Memory B cell (primary cell): Measurements from ENCODE around the gene EHMT2.
"Not testable (repeated sequence)": the region's sequence is repeated elsewhere in the genome, so short reads cannot be mapped to it uniquely, and the experiment has no call there.

Experiments
- ATAC-seq: fragments of 150-1000 bp; cut with Tn5 transposase; 2 replicates; pipeline ENCODE4 v1.10.0; 2021; ENCODE audit warnings: low read depth, mild to moderate bottlenecking, moderate library complexity
- DNase-seq, 2 donors: peaks; one replicate each; pipeline ENCODE4 v3.0.0; 2022; ENCODE audit warnings: low spot score in 2 of 2
- H3K27ac Mint-ChIP-seq: one replicate; pipeline ENCODE4 v1.8.0; 2022; ENCODE audit warnings: mild to moderate bottlenecking, moderate library complexity, mixed read lengths
- H3K27me3 Mint-ChIP-seq: one replicate; pipeline ENCODE4 v1.8.0; 2022; ENCODE audit warnings: mixed read lengths
- H3K36me3 Mint-ChIP-seq: one replicate; pipeline ENCODE4 v1.8.0; 2022; ENCODE audit warnings: mild to moderate bottlenecking, mixed read lengths
- H3K4me1 Mint-ChIP-seq: one replicate; pipeline ENCODE4 v1.8.0; 2022; ENCODE audit warnings: mixed read lengths
- H3K4me3 Mint-ChIP-seq: one replicate; pipeline ENCODE4 v1.8.0; 2022; ENCODE audit warnings: mild to moderate bottlenecking, moderate library complexity, mixed read lengths
- H3K9me3 Mint-ChIP-seq: one replicate; pipeline ENCODE4 v1.8.0; 2022; ENCODE audit warnings: mixed read lengths

EHMT2 gene

DNA sequence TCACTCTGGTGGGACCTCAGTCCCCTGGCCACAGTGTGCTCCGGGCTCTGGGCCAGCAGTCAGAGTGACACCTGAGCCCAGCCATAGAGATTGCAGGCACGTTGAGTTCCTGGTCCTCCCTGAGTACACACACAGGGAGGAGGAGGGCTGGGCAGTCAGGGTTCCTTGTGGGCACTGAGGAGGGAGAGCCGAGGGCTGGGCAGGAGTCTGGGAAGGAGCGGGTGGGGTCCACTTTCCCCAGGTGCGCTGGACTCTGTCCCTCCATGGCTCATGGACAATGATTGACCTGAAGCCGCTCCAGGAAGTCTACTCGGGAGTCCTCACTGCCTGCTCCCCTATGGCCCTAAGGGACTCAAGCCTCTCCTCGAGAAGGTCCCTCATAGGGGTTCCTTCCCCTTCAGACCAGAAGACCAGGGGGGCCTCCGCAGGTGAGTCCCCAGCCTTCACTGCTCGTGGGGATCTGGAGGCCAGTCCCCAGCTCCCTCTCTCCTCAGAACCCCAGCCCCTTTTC, 19.8 kb downstream of the EHMT2 start:
- no peaks in the 10 kb centered on the region for H3K9me3 Mint-ChIP-seq
- no peak for ATAC-seq
- H3K36me3 Mint-ChIP-seq, result peaks cover 22% of the 10 kb centered on the region
- H3K4me1 Mint-ChIP-seq, result no peaks in the 10 kb centered on the region
- no peak for DNase-seq
- H3K27me3 Mint-ChIP-seq, result no peaks in the 10 kb centered on the region
- no peak overlapping the region for H3K4me3 Mint-ChIP-seq
- H3K27ac Mint-ChIP-seq, result no peak overlapping the region

DNA sequence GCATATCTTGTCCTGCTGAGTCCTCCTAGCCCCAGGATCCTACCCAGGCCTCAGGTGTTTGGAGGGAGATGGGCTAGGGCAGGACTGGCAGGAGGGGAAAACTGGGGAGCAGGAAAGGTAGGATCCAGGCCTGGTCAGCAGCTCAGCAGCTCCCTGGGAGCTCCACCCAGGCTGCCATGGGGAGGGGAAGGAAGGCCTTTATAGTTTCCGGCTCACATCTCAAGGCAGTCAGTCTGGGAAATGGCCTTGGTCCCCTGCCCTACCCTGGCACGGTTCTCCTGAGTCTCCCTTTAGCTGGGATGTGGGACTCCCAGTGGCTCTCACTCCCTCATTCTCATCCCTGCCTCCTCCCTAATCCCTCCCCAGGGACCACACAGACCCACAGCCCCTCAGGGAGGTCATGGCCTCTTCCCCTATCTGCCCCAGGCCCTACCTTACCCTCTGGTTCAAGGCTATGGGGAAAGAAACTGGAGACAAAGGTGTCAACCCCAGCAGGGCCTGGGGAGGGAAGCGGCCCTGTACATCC, 20.3 kb downstream of the EHMT2 start:
- H3K27ac Mint-ChIP-seq, result no peak overlapping the region
- no peak for DNase-seq

DNA sequence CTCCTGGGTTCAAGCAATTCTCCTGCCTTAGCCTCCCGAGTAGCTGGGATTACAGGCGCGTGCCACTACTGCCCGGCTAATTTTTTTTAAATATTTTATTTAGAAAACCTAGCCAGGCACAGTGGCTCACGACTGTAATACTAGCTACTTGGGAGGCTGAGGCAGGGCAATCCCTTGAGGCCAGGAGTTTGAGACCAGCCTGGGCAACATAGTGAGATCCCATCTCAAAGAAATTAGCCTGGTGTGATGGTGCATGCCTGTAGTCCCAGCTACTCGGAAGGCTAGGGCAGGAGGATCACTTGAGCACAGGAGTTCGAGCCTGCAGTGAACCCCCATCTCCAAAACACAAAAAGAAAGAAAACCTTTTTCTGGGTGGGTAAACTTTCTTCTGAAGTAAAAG, 21.1 kb downstream of the EHMT2 start:
- Mint-ChIP-seq H3K27me3 (peaks cover 2% of the 10 kb centered on the region), H3K4me3 (no peak overlapping the region), H3K9me3 (no peaks in the 10 kb centered on the region), H3K4me1 (no peaks in the 10 kb centered on the region), H3K36me3 (peaks cover 13% of the 10 kb centered on the region), H3K27ac (no peak overlapping the region)
- DNase-seq, result no peak
- no peak for ATAC-seq

More for the DNA sequence above, 20.3 kb downstream of the EHMT2 start:
- Mint-ChIP-seq H3K27me3 (no peaks in the 10 kb centered on the region), H3K9me3 (no peaks in the 10 kb centered on the region), H3K4me3 (no peak overlapping the region), H3K4me1 (no peaks in the 10 kb centered on the region), H3K36me3 (peaks cover 17% of the 10 kb centered on the region)
- ATAC-seq, result no peak

DNA sequence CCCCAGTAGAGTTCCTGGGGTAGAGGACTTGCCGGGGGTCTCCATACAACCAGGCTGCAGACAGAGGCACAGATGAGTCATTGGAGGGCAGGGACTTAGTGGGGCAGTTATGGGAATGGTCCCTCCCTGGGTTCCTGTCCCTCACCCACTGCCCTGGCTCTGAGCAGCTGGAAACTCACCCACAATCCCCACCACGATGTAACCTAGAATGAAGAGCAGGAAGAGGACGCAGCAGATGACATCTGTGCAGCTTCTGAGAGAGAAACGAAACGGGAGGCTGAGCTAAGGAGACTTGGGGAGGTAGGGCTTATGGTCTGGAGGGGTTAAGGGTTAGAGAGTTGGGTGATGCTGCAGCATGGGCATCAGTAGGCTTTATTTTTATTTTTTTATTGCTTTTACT, 21.6 kb downstream of the EHMT2 start:
- DNase-seq (no peak), ATAC-seq (no peak)
- Mint-ChIP-seq H3K27ac (no peak overlapping the region), H3K4me3 (no peak overlapping the region), H3K27me3 (peaks cover 2% of the 10 kb centered on the region), H3K9me3 (no peaks in the 10 kb centered on the region), H3K4me1 (no peaks in the 10 kb centered on the region), H3K36me3 (peaks cover 8% of the 10 kb centered on the region)

DNA sequence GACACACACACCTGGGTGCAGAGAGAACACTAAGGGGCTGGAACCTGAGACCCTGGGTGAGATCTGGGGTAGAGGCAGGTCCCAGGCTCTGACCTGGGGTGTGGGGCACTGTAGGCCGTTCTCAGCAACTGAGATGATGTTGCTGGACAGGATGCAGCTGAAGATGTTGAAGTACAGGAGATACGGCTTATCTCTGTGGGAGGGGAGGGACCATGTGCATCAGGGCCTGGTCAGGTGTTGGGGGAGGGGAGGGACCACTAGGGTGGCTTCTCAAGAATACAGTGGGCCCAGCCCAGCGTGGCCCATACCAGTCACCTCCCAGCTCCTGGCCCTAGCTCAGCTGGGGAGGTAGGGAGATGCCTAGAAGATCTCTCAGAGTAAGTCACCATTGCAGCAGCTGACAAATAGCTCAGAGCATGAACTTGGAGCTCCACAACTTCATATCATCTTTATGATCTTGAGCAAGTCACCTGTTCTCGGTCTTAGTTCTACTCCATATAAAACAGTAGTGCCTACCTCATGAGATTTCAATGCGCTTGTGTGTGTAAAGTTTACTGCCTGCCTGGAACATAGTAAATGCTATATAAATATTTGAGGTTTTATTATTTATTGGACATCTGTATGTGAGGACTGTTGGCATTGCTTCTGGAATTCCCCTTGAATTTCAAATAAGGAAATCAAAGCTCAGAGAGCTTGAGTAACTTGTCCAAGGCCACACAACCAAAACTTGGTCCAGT, 22.5 kb downstream of the EHMT2 start:
- DNase-seq (no peak), ATAC-seq (no peak)
- no peak overlapping the region for H3K27ac Mint-ChIP-seq

DNA sequence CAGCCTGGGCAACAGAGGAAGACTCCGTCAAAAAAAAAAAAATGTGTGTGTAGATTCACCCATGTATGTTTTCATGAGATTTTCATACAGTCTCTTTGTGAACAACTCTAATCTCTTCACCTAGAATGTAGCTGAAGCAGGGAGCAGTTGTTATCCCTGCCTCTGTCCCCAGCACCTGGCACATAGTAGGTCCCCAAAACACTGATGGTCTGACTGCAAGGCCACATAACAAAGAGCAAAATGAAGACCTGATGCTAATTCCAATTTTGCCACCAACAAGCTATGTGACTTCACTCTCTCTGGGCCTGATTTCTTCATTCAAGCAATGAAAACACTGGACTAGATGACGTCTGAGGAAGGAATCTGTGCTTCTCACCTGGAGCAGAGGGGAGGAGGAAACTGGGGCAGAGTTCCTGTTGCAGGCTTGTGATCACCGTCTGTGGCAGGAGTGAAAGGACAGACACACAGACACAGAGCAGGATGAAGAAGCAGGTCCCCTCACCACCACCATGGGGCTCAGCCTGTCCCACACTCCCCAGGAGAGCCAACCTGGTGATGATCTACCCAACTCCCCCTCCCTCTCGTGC, 23.3 kb downstream of the EHMT2 start:
- no peak overlapping the region for H3K4me3 Mint-ChIP-seq
- ATAC-seq (no peak), DNase-seq (no peak)
- no peaks in the 10 kb centered on the region for H3K9me3 Mint-ChIP-seq
- no peaks in the 10 kb centered on the region for H3K36me3 Mint-ChIP-seq
- peaks cover 2% of the 10 kb centered on the region for H3K4me1 Mint-ChIP-seq
- no peak overlapping the region for H3K27ac Mint-ChIP-seq
- H3K27me3 Mint-ChIP-seq, result peaks cover 4% of the 10 kb centered on the region

More for the DNA sequence above, 22.5 kb downstream of the EHMT2 start:
- H3K4me3 Mint-ChIP-seq, result no peak overlapping the region
- peaks cover 4% of the 10 kb centered on the region for H3K27me3 Mint-ChIP-seq
- no peaks in the 10 kb centered on the region for H3K9me3 Mint-ChIP-seq
- peaks cover 2% of the 10 kb centered on the region for H3K4me1 Mint-ChIP-seq
- H3K36me3 Mint-ChIP-seq, result peaks cover 6% of the 10 kb centered on the region

DNA sequence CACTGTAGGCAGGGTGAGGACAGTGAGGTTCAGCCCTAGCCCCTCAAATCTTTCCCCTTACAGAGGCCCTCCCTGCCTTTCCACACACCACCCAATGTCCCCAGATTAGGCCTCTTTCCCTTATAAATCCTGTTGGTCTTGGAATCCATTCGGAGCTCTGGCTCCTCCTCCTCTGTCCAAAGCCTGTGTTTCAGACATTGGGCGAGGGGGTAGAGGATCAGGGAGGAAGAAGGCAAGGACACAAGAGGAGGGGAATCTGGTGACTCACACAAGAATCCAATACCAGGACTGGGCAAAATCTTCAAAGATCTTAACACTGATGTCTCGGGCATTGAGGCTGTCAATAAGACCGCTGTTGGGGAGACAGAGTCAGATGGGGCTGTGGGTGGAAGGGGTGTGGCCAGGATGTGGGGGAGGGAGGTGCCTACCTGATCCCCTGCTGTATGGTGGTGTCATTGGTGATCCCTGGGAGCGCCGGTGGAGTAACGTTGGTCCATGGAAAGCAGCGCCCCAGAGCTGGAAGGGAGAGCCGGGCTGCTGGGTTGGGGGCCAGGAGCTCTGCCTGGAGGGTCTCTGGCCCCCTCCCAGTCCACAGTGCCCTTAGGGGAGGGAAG, 26.3 kb downstream of the EHMT2 start:
- Mint-ChIP-seq H3K4me1 (peaks cover 2% of the 10 kb centered on the region), H3K27ac (no peak overlapping the region), H3K36me3 (no peaks in the 10 kb centered on the region), H3K27me3 (peaks cover 5% of the 10 kb centered on the region), H3K4me3 (no peak overlapping the region), H3K9me3 (no peaks in the 10 kb centered on the region)
- ATAC-seq (no peak), DNase-seq (no peak)

DNA sequence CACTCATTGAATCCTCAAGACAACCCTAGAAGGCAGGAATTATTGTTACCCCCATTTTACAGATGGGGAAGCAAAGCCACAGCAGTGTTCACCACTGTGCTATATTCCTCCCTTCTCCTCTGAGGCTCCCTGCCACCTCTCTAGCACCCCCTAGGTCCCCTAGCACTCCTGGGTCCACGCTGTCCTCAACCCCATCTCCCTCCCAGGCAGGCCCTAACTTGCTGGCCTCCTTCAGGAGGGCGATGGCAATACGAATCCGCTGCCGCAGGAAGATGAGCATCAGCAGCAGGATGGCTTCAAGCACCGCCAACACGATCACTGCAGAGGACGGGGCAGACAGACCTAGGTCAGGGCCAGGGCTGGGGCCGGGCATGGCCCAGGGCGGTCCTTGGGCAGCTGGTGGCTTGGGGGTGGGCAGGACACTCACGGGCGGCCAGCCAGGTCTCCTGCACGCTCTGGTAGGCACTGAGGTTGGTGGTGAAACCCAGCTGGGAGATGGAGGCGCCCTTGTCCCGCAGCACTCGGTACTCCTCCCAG, 27.0 kb downstream of the EHMT2 start:
- Mint-ChIP-seq H3K36me3 (no peaks in the 10 kb centered on the region), H3K4me3 (no peak overlapping the region), H3K4me1 (peaks cover 2% of the 10 kb centered on the region), H3K9me3 (no peaks in the 10 kb centered on the region), H3K27me3 (peaks cover 5% of the 10 kb centered on the region), H3K27ac (no peak overlapping the region)
- DNase-seq (no peak), ATAC-seq (peak; percentile 37)

DNA sequence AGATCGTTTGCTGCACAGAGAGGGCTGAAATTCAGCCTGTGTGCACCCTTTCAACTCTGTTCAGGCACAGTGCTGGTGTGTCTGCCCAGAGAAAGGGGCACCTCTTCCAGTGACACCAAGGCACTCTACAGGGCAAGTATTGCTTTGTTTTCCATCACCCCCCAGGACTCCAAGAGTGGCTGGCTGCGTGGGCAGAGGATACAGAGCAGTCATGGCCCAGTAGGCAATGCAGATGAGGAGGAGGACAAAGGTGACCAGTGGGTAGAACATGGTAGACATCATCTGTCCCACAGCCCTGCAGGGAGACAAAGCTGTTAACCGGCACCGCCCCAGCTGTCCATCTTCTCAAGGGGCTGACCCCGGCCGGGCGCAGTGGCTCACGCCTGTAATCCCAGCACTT, 28.2 kb downstream of the EHMT2 start:
- peaks cover 2% of the 10 kb centered on the region for H3K4me1 Mint-ChIP-seq
- no peak overlapping the region for H3K4me3 Mint-ChIP-seq
- peaks cover 5% of the 10 kb centered on the region for H3K27me3 Mint-ChIP-seq
- ATAC-seq, result no peak
- no peaks in the 10 kb centered on the region for H3K9me3 Mint-ChIP-seq
- no peaks in the 10 kb centered on the region for H3K36me3 Mint-ChIP-seq
- no peak for DNase-seq
- H3K27ac Mint-ChIP-seq, result no peak overlapping the region

DNA sequence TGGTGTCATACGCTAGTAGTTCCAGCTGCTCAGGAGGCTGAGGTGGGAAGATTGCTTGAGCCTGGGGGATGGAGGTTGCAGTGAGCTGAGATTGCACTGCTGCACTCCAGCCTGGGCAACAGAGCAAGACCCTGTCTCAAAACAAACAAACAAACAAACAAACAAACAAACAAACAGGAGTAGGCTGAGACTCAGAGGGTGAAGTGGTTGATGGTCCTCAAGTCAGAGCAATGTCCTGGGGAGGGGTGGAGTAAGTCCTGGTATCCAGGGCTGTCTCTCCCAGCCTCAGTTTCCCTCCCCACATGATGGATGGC, 28.9 kb downstream of the EHMT2 start:
- not testable (repeated sequence) for H3K4me3 Mint-ChIP-seq, ATAC-seq, H3K36me3 Mint-ChIP-seq, H3K27me3 Mint-ChIP-seq, DNase-seq, H3K27ac Mint-ChIP-seq, H3K9me3 Mint-ChIP-seq, H3K4me1 Mint-ChIP-seq

DNA sequence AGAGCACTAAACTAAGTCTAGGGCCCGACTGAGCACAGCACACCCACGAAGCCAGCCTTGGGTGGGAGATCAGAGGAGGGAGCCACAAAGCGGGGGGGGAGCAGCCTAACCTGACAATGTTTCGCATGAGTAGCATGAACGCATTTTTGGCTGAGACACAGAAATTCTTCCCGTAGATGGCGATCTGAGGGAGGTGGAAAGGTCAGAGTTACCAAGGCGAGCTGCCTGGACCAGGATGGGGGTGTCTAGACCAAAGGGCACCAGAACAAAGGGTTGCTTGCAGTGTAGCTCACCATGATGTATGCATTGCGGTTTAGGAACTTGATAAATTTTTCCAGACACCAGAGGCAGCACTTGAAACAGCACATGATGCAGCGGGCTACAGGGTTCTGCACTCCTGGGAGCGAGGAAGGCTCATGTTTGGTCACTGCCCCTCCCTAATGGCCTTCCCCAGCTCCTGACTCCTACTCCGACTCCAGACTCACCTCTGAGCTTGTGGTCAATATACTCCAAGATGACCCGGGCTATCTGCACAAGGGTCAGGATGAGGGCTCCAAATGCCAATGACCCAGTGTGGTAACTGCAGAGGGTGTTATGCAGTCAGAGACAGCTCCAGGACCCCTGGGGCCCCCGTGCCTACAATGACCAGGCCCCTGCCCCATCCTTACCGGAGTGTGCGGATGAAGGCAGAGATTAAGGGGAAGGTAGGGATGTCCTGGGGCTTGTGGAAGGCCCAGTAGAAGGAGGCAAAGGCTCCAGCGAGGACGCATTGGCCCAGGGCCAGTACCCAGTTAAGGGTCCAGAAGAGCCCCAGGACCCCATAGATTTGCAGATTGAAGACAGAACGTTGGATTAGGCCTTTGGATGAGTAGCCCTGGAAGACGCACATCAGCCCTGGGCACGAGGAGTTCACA, 32.0 kb downstream of the EHMT2 start:
- ATAC-seq, result no peak
- Mint-ChIP-seq H3K27me3 (peaks cover 3% of the 10 kb centered on the region), H3K36me3 (no peaks in the 10 kb centered on the region), H3K27ac (no peak overlapping the region), H3K4me1 (peaks cover 14% of the 10 kb centered on the region), H3K4me3 (no peak overlapping the region), H3K9me3 (no peaks in the 10 kb centered on the region)
- no peak for DNase-seq

DNA sequence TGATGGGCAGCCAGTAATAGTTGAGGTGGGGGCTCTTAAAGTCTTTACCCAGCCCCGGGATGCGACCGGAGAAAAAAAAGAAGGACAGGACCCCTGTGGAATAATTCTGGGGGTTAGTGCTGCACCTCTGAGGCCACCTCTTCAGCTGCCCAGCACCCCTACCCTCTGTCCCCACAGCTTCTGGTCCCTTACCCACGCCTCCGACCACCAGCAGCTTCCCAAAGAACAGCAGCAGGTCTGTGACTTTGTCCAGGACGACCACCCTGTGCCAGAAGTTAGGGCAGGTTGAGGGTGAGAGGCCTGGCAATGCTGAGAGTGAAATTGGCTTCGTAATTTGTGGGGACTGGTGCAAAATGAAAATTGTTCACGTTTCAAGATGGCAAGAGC, 32.7 kb downstream of the EHMT2 start:
- Mint-ChIP-seq H3K27ac (no peak overlapping the region), H3K36me3 (peaks cover 4% of the 10 kb centered on the region), H3K4me1 (peaks cover 12% of the 10 kb centered on the region), H3K9me3 (no peaks in the 10 kb centered on the region), H3K27me3 (peaks cover 2% of the 10 kb centered on the region), H3K4me3 (no peak overlapping the region)
- no peak for DNase-seq
- ATAC-seq, result no peak

DNA sequence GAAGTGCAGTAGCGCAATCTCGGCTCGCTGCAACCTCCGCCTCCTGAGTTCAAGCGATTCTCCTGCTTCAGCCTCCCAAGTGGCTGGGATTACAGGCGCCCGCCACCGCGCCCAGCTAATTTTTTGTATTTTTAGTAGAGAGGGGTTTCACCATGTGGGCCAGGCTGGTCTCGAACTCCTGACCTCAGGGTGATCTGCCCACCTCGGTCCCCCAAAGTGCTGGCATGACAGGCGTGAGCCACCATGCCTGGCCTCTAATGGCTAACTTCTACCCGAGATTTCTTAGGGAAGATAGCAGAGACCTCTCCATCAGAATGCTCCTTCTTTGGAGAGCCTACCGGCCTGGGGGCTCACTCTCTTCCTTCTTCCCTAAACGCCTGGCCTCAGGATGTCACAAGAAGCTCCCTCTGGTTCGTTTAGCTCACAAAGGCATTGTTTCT, 33.4 kb downstream of the EHMT2 start:
- peak overlapping the region; percentile 62 for H3K27ac Mint-ChIP-seq
- H3K4me3 Mint-ChIP-seq, result peak overlapping the region; percentile 90
- not testable (repeated sequence) for H3K36me3 Mint-ChIP-seq, ATAC-seq, H3K27me3 Mint-ChIP-seq, H3K9me3 Mint-ChIP-seq, DNase-seq
- H3K4me1 Mint-ChIP-seq, result peaks cover 12% of the 10 kb centered on the region
